HFFc6 (cell line): Measurements from ENCODE around the gene TAPBPL. TPM values are rescaled to one million over a fixed set of nuclear protein-coding genes. Genes with fewer than 3 reads are reported as not detected.
"Not testable (repeated sequence)": the region's sequence is repeated elsewhere in the genome, so short reads cannot be mapped to it uniquely, and the experiment has no call there.

Source experiments
- DNase-seq: peaks from one replicate; pipeline ENCODE4 v3.0.0-alpha.2; 2018
- H3K27ac Mint-ChIP-seq: 2 replicates; pipeline ENCODE4 v1.8.0; 2020; ENCODE audit warnings: mild to moderate bottlenecking, mixed read lengths
- H3K27me3 Mint-ChIP-seq: 2 replicates; pipeline ENCODE4 v1.8.0; 2021; ENCODE audit warnings: mild to moderate bottlenecking, moderate library complexity, mixed read lengths; ENCODE audit not compliant: insufficient read depth
- H3K36me3 Mint-ChIP-seq: 2 replicates; pipeline ENCODE4 v1.8.0; 2021; ENCODE audit warnings: low read depth, mixed read lengths
- H3K4me1 Mint-ChIP-seq: 2 replicates; pipeline ENCODE4 v1.8.0; 2020; ENCODE audit warnings: low read depth, mixed read lengths
- H3K4me3 Mint-ChIP-seq: 2 replicates; pipeline ENCODE4 v1.8.0; 2020; ENCODE audit warnings: mild to moderate bottlenecking, moderate library complexity, mixed read lengths
- H3K9me3 Mint-ChIP-seq: 2 replicates; pipeline ENCODE4 v1.8.0; 2020; ENCODE audit warnings: mild to moderate bottlenecking, mixed read lengths
- total RNA-seq, 6 experiments: library from RNA; stranded (reverse); fragmentation: NEBNext Ultra II Directional; extraction: Animal tissue kit (Norgen Biotek cat#: 25700); gene quantifications; 2 replicates in 1 of 6; 3 replicates in 5 of 6; pipeline ENCODE4 v1.2.3, GENCODE V29; 2021
- TF ChIP-seq, protein P1 (sequence below): fragments of 200-600 bp; sonication (generic); IDR thresholded peaks from 2 replicates; pipeline ENCODE4 v1.5.0; 2021; ENCODE audit warnings: antibody characterized with exemption, mild to moderate bottlenecking

The TAPBPL gene
- total RNA-seq, 6 experiments from 2014 or later = 4.3 to 8.2 (median 6.5) TPM

DNA sequence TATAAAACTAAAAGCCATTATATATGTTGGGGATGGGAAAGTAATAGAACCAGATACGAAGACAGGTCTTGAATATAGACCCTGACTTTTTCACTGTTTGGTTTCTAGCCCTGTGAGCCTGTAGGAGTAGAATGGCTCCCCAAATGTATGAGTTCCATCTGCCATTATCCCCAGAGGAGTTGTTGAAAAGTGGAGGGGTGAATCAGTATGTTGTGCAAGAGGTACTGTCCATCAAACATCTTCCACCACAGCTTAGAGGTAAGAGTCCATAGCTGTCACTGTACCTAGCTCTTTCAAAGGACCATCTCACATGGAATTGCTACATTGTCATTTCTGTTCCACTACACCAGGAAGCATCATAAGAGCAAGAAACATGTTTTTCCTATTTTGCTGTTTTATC, 43.1 kb downstream of the TAPBPL start:
- H3K36me3 Mint-ChIP-seq = peaks cover 22% of the 10 kb centered on the region
- peak overlapping the region; percentile 99 for H3K4me3 Mint-ChIP-seq
- H3K27me3 Mint-ChIP-seq = 0 out of 2 replicates have a peak, but pooled peaks cover 3% of the 10 kb centered on the region
- TF ChIP-seq, protein P1, sequence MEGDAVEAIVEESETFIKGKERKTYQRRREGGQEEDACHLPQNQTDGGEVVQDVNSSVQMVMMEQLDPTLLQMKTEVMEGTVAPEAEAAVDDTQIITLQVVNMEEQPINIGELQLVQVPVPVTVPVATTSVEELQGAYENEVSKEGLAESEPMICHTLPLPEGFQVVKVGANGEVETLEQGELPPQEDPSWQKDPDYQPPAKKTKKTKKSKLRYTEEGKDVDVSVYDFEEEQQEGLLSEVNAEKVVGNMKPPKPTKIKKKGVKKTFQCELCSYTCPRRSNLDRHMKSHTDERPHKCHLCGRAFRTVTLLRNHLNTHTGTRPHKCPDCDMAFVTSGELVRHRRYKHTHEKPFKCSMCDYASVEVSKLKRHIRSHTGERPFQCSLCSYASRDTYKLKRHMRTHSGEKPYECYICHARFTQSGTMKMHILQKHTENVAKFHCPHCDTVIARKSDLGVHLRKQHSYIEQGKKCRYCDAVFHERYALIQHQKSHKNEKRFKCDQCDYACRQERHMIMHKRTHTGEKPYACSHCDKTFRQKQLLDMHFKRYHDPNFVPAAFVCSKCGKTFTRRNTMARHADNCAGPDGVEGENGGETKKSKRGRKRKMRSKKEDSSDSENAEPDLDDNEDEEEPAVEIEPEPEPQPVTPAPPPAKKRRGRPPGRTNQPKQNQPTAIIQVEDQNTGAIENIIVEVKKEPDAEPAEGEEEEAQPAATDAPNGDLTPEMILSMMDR = no peak
- peak overlapping the region; percentile 95 for H3K27ac Mint-ChIP-seq
- no peak for DNase-seq
- no peaks in the 10 kb centered on the region for H3K9me3 Mint-ChIP-seq
- H3K4me1 Mint-ChIP-seq = peaks cover 26% of the 10 kb centered on the region

DNA sequence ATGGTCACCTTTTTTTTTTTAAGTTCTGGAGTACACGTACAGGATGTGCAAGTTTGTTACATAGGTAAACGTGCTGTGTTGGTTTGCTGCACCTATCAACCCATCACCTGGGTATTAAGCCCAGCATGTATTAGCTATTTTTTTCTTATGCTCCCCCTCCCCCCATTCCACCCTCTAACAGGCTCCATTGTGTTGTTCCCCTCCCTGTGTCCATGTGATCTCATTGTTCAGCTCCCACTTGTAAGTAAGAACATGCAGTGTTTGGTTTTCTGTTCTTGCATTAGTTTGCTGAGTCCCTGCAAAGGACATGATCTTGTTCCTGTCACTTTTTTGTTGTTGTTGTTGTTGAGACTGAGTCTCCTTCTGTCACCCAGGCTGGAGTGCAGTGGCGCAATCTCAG, 45.4 kb downstream of the TAPBPL start:
- H3K9me3 Mint-ChIP-seq, H3K27me3 Mint-ChIP-seq, H3K27ac Mint-ChIP-seq, H3K4me3 Mint-ChIP-seq, DNase-seq: not testable (repeated sequence)
- Mint-ChIP-seq H3K4me1 (peaks cover 18% of the 10 kb centered on the region), H3K36me3 (peaks cover 15% of the 10 kb centered on the region)

DNA sequence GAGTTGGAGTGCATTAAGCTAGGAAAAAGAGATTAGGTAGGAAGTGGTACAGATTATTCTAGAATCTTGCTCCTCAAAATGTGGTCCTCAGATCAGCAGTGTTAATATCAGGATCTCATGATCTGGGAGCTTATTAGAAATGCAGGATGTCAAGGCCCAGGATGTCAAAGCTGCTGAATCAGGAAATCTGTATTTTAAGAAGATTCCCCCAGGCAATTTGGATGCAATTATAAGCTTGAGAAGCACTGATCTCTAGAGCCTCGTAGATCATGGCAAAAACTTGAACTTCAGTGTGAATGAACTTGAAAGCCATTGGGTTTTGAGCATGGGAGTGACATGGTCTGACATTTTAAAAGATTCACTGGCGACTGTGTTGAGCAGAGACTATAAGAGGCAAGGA, 48.6 kb downstream of the TAPBPL start:
- Mint-ChIP-seq H3K27ac (no peak overlapping the region; the same call in 1 of the 2 replicates), H3K4me3 (no peak overlapping the region), H3K4me1 (peaks cover 3% of the 10 kb centered on the region), H3K27me3 (no peaks in the 10 kb centered on the region), H3K9me3 (no peaks in the 10 kb centered on the region), H3K36me3 (peaks cover 8% of the 10 kb centered on the region; the same call in 1 of the 2 replicates)
- TF ChIP-seq, protein P1 = no peak
- no peak for DNase-seq

DNA sequence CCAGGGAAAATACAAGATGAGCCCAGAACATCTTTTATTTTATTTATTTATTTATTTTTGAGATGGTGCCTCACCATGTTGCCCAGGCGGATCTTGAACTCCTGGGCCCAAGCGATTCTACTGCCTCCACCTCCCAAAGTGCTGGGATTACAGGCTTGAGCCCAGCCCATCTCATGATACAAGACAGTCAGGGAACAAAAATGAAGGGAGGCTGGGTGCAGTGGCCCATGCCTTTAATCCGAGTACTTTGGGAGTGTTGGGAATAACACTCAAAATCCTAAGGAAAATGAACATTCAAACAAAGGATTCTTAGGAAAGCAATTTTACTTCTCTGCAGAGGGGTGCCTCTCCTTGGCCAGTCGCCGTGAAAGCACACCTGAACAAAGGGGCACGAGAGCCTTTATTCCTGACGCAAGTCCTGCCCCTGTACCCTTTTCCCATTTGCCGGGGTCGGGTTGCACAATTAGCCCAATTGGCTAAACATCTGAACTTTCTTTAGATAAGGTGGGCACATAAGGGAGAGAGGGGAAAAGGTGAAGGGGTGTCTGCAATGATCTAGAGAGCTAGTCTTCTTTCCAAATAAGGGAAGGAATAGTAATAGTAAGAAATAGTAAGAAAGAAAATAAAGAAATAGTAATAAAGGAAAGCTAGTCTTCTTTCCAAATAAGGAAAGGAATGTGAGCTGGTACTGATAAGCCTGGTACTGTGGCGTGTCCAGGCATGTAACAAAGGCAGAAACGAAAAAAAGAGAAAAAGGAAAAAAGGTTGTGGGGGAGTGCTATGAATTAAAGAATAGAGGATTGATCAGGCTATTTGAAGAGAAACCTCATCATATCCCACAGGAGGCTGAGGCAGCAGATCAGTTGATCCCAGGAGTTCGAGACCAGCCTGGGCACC, 55.5 kb downstream of the TAPBPL start:
- Mint-ChIP-seq H3K9me3 (no peaks in the 10 kb centered on the region), H3K4me3 (no peak overlapping the region), H3K27me3 (peaks cover 3% of the 10 kb centered on the region; the same call in 1 of the 2 replicates), H3K27ac (peak overlapping the region; percentile 85), H3K36me3 (peaks cover 35% of the 10 kb centered on the region), H3K4me1 (peaks cover 9% of the 10 kb centered on the region)
- DNase-seq = no peak
- TF ChIP-seq, protein P1 = no peak

DNA sequence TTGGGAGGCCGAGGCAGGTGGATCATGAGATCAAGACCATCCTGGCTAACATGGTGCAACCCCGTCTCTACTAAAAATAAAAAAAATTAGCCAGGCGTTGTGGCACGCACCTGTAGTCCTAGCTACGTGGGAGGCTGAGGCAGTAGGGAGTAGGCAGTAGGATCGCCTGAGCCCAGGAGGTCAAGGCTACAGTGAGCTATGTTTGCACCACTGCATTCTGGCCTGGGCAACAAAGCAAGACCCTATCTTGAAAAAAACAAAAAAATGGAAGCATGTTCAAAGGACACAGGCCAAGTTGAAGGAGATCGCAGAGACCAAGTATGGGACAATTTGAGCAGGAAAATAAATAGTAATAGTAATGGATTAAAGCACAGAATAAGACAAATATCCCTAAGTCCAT, 56.2 kb downstream of the TAPBPL start:
- no peaks in the 10 kb centered on the region for H3K9me3 Mint-ChIP-seq
- DNase-seq = no peak
- peaks cover 9% of the 10 kb centered on the region for H3K4me1 Mint-ChIP-seq
- TF ChIP-seq, protein P1 = no peak
- H3K4me3 Mint-ChIP-seq = no peak overlapping the region
- peaks cover 3% of the 10 kb centered on the region; the same call in 1 of the 2 replicates for H3K27me3 Mint-ChIP-seq
- peaks cover 43% of the 10 kb centered on the region for H3K36me3 Mint-ChIP-seq
- H3K27ac Mint-ChIP-seq = peak overlapping the region; percentile 85; the same call in 1 of the 2 replicates

Other genes with a start within 250 kb of the TAPBPL start
- gene PLEKHG6, start 141.4 kb upstream of the TAPBPL start, total RNA-seq = not detected
- gene TNFRSF1A, start 110.0 kb upstream of the TAPBPL start, total RNA-seq = 100 to 1,000 TPM; 105 to 122 (median 112) TPM
- under 1 TPM in 1 of 6 experiments, not detected in 5; 0.18 TPM for gene SCNN1A, start 76.5 kb upstream of the TAPBPL start, total RNA-seq
- 100 to 1,000 TPM in 3 of 6 experiments, 10 to 100 TPM in 3; 91.5 to 124 (median 106) TPM for gene LTBR, start 67.9 kb upstream of the TAPBPL start, total RNA-seq
- gene CD27, start 7.1 kb upstream of the TAPBPL start, total RNA-seq = under 1 TPM in 2 of 6 experiments, not detected in 4; 0.19 to 0.28 TPM
- gene VAMP1, start 18.6 kb downstream of the TAPBPL start, total RNA-seq = 10 to 100 TPM in 5 of 6 experiments, 1 to 10 TPM in 1; 8.6 to 13.0 (median 10.8) TPM
- gene MRPL51, start 41.2 kb downstream of the TAPBPL start, total RNA-seq = 100 to 1,000 TPM; 227 to 290 (median 257) TPM
- 10 to 100 TPM; 42.2 to 75.9 (median 65.4) TPM for gene NCAPD2, start 42.1 kb downstream of the TAPBPL start, total RNA-seq
- gene GAPDH, start 82.5 kb downstream of the TAPBPL start, total RNA-seq = 1,000 to 10,000 TPM; 6,263 to 7,539 (median 6,900) TPM
- 10 to 100 TPM; 25.9 to 35.6 (median 29.2) TPM for gene IFFO1, start 104.0 kb downstream of the TAPBPL start, total RNA-seq
- 10 to 100 TPM; 39.5 to 60.5 (median 42.6) TPM for gene NOP2, start 116.2 kb downstream of the TAPBPL start, total RNA-seq
- gene CHD4, start 155.3 kb downstream of the TAPBPL start, total RNA-seq = 100 to 1,000 TPM; 167 to 193 (median 183) TPM
- not detected for gene LPAR5, start 183.9 kb downstream of the TAPBPL start, total RNA-seq
- not detected for gene ACRBP, start 195.4 kb downstream of the TAPBPL start, total RNA-seq
- 10 to 100 TPM; 19.7 to 26.8 (median 21.7) TPM for gene ING4, start 211.1 kb downstream of the TAPBPL start, total RNA-seq
- gene ZNF384, start 237.3 kb downstream of the TAPBPL start, total RNA-seq = 10 to 100 TPM; 32.8 to 43.9 (median 41.1) TPM
- gene PIANP, start 248.8 kb downstream of the TAPBPL start, total RNA-seq = 1 to 10 TPM; 2.6 to 4.6 (median 3.8) TPM